ENCODE results near the gene AMY1B. TPM values are rescaled to one million over a fixed set of nuclear protein-coding genes. Genes with fewer than 3 reads are reported as not detected.
"Not testable (repeated sequence)": the region's sequence is repeated elsewhere in the genome, so short reads cannot be mapped to it uniquely, and the experiment has no call there.

AMY1B gene
- total RNA-seq, 2 experiments from 2014 or later: not detected

DNA sequence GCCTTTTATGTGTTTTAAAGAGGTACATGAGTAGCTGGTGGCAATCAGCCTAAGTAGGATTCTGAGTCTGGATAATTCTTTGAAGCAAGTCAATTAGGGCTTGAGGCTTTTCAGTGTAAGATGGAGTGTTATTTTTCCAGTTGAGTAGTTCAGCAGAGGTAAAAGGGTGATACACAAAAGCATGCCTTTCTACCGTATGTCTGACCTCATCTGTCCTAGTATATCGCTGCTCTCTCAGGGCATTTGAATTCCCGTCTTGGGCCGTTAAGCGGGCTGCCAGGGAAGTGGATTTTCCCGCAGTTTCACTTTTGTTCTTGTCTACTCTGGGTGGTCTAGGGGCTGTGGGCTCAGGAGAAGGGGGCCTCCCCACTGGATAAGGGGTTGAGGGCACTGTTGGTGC is 41.9 kb downstream of the AMY1B start:
- H3K4me1 Mint-ChIP-seq (ENCODE audit: low read depth); H3K27me3 ChIP-seq (ENCODE audit: control insufficient read depth in 1 of 2, insufficient read depth in 2 of 2, low read length in 2 of 2); H3K27ac ChIP-seq (ENCODE audit: low read depth in 1 of 2, low read length in 2 of 2); H3K27ac Mint-ChIP-seq; H3K9me3 ChIP-seq (ENCODE audit: control insufficient read depth in 1 of 2, insufficient read depth in 1 of 2, low read length in 2 of 2); DNase-seq; H3K36me3 ChIP-seq (ENCODE audit: insufficient read depth, low read length); H3K27me3 Mint-ChIP-seq; ATAC-seq (ENCODE audit: poor library complexity); H3K4me3 Mint-ChIP-seq; H3K4me3 ChIP-seq (ENCODE audit: low read length); intact Hi-C loops (cut with DNase I, micrococcal nuclease); POLR2A ChIA-PET; H3K4me1 ChIP-seq (ENCODE audit: insufficient read depth, low read length); H3K9me3 Mint-ChIP-seq; CTCF ChIA-PET; H3K36me3 Mint-ChIP-seq (ENCODE audit: low read depth): not testable (repeated sequence)

DNA sequence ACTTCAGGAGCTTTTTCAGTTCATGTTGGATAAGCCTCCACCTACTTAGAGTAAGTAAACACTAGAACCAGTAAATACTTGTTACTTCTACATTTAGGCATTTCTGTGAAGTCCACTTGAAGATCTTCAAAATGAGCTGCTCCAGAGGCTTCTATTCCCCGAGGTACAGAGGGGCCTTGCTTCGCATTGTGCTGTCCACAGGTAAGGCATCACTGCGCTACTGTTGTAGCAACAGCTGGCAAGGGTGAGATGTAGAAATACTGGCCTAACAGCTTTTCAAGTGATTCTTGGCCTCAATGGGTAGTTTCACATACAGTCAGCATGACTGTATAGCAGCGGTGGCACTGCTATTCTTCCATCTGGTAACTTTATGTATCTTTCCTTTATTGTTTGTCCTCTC is 45.1 kb downstream of the AMY1B start:
- H3K27me3 Mint-ChIP-seq; H3K4me1 Mint-ChIP-seq (ENCODE audit: low read depth); ATAC-seq (ENCODE audit: poor library complexity); intact Hi-C loops (cut with DNase I, micrococcal nuclease); H3K4me3 ChIP-seq (ENCODE audit: low read length); H3K36me3 Mint-ChIP-seq (ENCODE audit: low read depth); CTCF ChIA-PET; H3K27ac Mint-ChIP-seq; DNase-seq; H3K4me3 Mint-ChIP-seq; POLR2A ChIA-PET; H3K36me3 ChIP-seq (ENCODE audit: insufficient read depth, low read length); H3K4me1 ChIP-seq (ENCODE audit: insufficient read depth, low read length); H3K9me3 ChIP-seq (ENCODE audit: control insufficient read depth in 1 of 2, insufficient read depth in 1 of 2, low read length in 2 of 2); H3K27ac ChIP-seq (ENCODE audit: low read depth in 1 of 2, low read length in 2 of 2); H3K9me3 Mint-ChIP-seq; H3K27me3 ChIP-seq (ENCODE audit: control insufficient read depth in 1 of 2, insufficient read depth in 2 of 2, low read length in 2 of 2): not testable (repeated sequence)

- H3K27me3 Mint-ChIP-seq; H3K27me3 ChIP-seq (ENCODE audit: control insufficient read depth in 1 of 2, insufficient read depth in 2 of 2, low read length in 2 of 2); ATAC-seq (ENCODE audit: poor library complexity); H3K27ac Mint-ChIP-seq; H3K27ac ChIP-seq (ENCODE audit: low read depth in 1 of 2, low read length in 2 of 2); H3K36me3 ChIP-seq (ENCODE audit: insufficient read depth, low read length); H3K9me3 ChIP-seq (ENCODE audit: control insufficient read depth in 1 of 2, insufficient read depth in 1 of 2, low read length in 2 of 2); H3K4me1 ChIP-seq (ENCODE audit: insufficient read depth, low read length); H3K4me3 ChIP-seq (ENCODE audit: low read length); H3K4me3 Mint-ChIP-seq; intact Hi-C loops (cut with DNase I, micrococcal nuclease); H3K36me3 Mint-ChIP-seq (ENCODE audit: low read depth); H3K4me1 Mint-ChIP-seq (ENCODE audit: low read depth); CTCF ChIA-PET; H3K9me3 Mint-ChIP-seq; DNase-seq; POLR2A ChIA-PET: not testable (repeated sequence)
Measured at GRCh38 chr1:103650305-103650704, 45.7 kb downstream of the AMY1B start.

DNA sequence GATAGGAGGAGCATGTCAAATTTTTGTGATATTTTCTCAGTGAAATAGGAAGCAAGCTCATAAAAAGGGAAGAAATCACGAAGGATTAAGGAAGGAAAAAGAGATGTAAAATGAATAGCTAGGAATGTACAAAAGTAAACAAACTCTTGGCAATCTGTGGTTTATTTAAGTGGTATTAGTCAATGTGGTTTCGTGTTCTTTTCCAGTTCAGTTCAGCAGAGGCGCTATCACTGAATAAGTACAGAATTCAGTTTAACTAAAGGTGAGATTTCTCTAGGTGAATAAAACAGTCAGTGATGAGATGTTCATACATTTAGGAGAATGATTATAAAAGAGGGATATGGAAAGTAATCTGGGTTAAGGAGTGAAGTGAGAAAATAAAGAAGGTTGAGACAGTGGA is 52.1 kb downstream of the AMY1B start:
- H3K36me3 ChIP-seq (ENCODE audit: insufficient read depth, low read length); H3K4me1 ChIP-seq (ENCODE audit: insufficient read depth, low read length); ATAC-seq (ENCODE audit: poor library complexity); H3K27me3 Mint-ChIP-seq; intact Hi-C loops (cut with DNase I, micrococcal nuclease); H3K27ac ChIP-seq (ENCODE audit: low read depth in 1 of 2, low read length in 2 of 2); H3K9me3 Mint-ChIP-seq; H3K27me3 ChIP-seq (ENCODE audit: control insufficient read depth in 1 of 2, insufficient read depth in 2 of 2, low read length in 2 of 2); DNase-seq; H3K9me3 ChIP-seq (ENCODE audit: control insufficient read depth in 1 of 2, insufficient read depth in 1 of 2, low read length in 2 of 2); CTCF ChIA-PET; H3K4me1 Mint-ChIP-seq (ENCODE audit: low read depth); H3K4me3 Mint-ChIP-seq; H3K36me3 Mint-ChIP-seq (ENCODE audit: low read depth); H3K27ac Mint-ChIP-seq; POLR2A ChIA-PET; H3K4me3 ChIP-seq (ENCODE audit: low read length): not testable (repeated sequence)

DNA sequence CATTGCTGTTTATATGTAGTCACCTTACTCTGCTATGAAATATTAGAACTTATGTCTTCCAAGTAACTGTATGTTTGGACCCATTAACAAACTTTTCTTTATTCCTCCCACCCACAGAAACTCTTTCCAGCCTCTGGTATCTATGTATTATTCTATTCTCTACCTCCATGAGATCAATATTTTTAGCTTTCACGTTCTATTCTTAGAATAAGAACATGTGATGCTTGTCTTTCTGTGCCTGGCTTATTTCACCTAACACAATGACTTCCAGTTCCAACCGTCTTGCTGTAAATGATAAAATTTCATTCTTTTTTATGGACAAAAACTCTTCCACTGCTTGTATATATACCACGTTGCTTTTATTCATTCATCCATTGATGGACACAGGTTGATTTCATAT is 54.8 kb downstream of the AMY1B start:
- H3K36me3 Mint-ChIP-seq (ENCODE audit: low read depth); POLR2A ChIA-PET; ATAC-seq (ENCODE audit: poor library complexity); H3K27ac ChIP-seq (ENCODE audit: low read depth in 1 of 2, low read length in 2 of 2); H3K36me3 ChIP-seq (ENCODE audit: insufficient read depth, low read length); H3K4me3 Mint-ChIP-seq; H3K4me1 ChIP-seq (ENCODE audit: insufficient read depth, low read length); H3K9me3 Mint-ChIP-seq; CTCF ChIA-PET; H3K27me3 ChIP-seq (ENCODE audit: control insufficient read depth in 1 of 2, insufficient read depth in 2 of 2, low read length in 2 of 2); intact Hi-C loops (cut with DNase I, micrococcal nuclease); H3K4me1 Mint-ChIP-seq (ENCODE audit: low read depth); H3K27me3 Mint-ChIP-seq; H3K4me3 ChIP-seq (ENCODE audit: low read length); H3K9me3 ChIP-seq (ENCODE audit: control insufficient read depth in 1 of 2, insufficient read depth in 1 of 2, low read length in 2 of 2); H3K27ac Mint-ChIP-seq; DNase-seq: not testable (repeated sequence)

Other genes with a start within 250 kb of the AMY1B start
- 10 to 100 TPM; 48.6 to 52.5 TPM for gene RNPC3, start 170.5 kb downstream of the AMY1B start, total RNA-seq
- 10 to 100 TPM; 30.9 to 31.5 TPM for gene AMY2B, start 124.6 kb downstream of the AMY1B start, total RNA-seq
- gene AMY2A, start 78.8 kb downstream of the AMY1B start, total RNA-seq: not detected
- gene AMY1A, start 40.5 kb downstream of the AMY1B start, total RNA-seq: not detected
- not detected for gene AMY1C, start 53.7 kb upstream of the AMY1B start, total RNA-seq